Activated T-helper 17 cell treated with anti-CD3 and anti-CD28 coated beads, Interleukin-2, amount 50 U/mL, for 72 hours (primary cell): ENCODE data around the gene DIABLO. TPM values are rescaled to one million over a fixed set of nuclear protein-coding genes. Genes with fewer than 3 reads are reported as not detected.
A peak's percentile ranks its signal among the peaks of the same experiment; 100 is the strongest.
"Not testable (repeated sequence)": the region's sequence is repeated elsewhere in the genome, so short reads cannot be mapped to it uniquely, and the experiment has no call there.

Experiments
- ATAC-seq: fragments of 150-1000 bp; cut with Tn5 transposase; replicated peaks from 2 replicates; pipeline ENCODE4 v1.10.0; 2021; ENCODE audit warnings: mild to moderate bottlenecking, moderate library complexity
- H3K27ac Mint-ChIP-seq: one replicate; pipeline ENCODE4 v1.8.0; 2022; ENCODE audit warnings: mixed read lengths
- H3K27me3 Mint-ChIP-seq: one replicate; pipeline ENCODE4 v1.8.0; 2022; ENCODE audit warnings: mixed read lengths
- H3K36me3 Mint-ChIP-seq: one replicate; pipeline ENCODE4 v1.8.0; 2022; ENCODE audit warnings: low read depth, mild to moderate bottlenecking, mixed read lengths
- H3K4me1 Mint-ChIP-seq: one replicate; pipeline ENCODE4 v1.8.0; 2022; ENCODE audit warnings: mixed read lengths
- H3K4me3 Mint-ChIP-seq: one replicate; pipeline ENCODE4 v1.8.0; 2022; ENCODE audit warnings: mild to moderate bottlenecking, mixed read lengths
- H3K9me3 Mint-ChIP-seq: one replicate; pipeline ENCODE4 v1.8.0; 2022; ENCODE audit warnings: mixed read lengths
- total RNA-seq, 2 donors: library from RNA; stranded (reverse); gene quantifications; one replicate each; pipeline ENCODE4 v1.2.3, GENCODE V29; 2022

DIABLO gene
- total RNA-seq, 2 donors from 2014 or later, result 44.0 to 50.5 TPM

GRCh38 chr12:122204167-122205052, 21.4 kb downstream of the DIABLO start:
- H3K27ac Mint-ChIP-seq, result peak overlapping the region; percentile 34
- peaks cover 6% of the 10 kb centered on the region for H3K4me1 Mint-ChIP-seq
- ATAC-seq, result peak; percentile 19
- H3K27me3 Mint-ChIP-seq, result peaks cover 5% of the 10 kb centered on the region
- no peaks in the 10 kb centered on the region for H3K9me3 Mint-ChIP-seq
- H3K36me3 Mint-ChIP-seq, result peaks cover 31% of the 10 kb centered on the region
- peak overlapping the region; percentile 63 for H3K4me3 Mint-ChIP-seq

- H3K27ac Mint-ChIP-seq, result no peak within 1 kb of the TSS
- H3K36me3 Mint-ChIP-seq, result peaks cover 23% of the 10 kb centered on the region
- peak within 1 kb of the TSS; percentile 79 for H3K4me3 Mint-ChIP-seq
- peak; percentile 81 for ATAC-seq
- peaks cover 6% of the 10 kb centered on the region for H3K4me1 Mint-ChIP-seq
- H3K9me3 Mint-ChIP-seq, result no peaks in the 10 kb centered on the region
- peaks cover 5% of the 10 kb centered on the region for H3K27me3 Mint-ChIP-seq
Measured at GRCh38 chr12:122203301-122204166, 22.3 kb downstream of the DIABLO start, which contains the start of gene B3GNT4. Gene B3GNT4 (plus strand): TSS chr12:122203709. CDS start chr12:122204619, 910 bp downstream.

- ATAC-seq, H3K27ac Mint-ChIP-seq, H3K9me3 Mint-ChIP-seq, H3K27me3 Mint-ChIP-seq, H3K4me1 Mint-ChIP-seq: not testable (repeated sequence)
- Mint-ChIP-seq H3K4me3 (peak overlapping the region; percentile 79), H3K36me3 (peaks cover 15% of the 10 kb centered on the region)
Measured at GRCh38 chr12:122202811-122203210, 23.0 kb downstream of the DIABLO start.

- H3K36me3 Mint-ChIP-seq, result peaks cover 13% of the 10 kb centered on the region
- no peak for ATAC-seq
- H3K4me1 Mint-ChIP-seq, result peaks cover 6% of the 10 kb centered on the region
- H3K27ac Mint-ChIP-seq, result no peak overlapping the region
- H3K4me3 Mint-ChIP-seq, result peak overlapping the region; percentile 79
- H3K27me3 Mint-ChIP-seq, result peaks cover 13% of the 10 kb centered on the region
- H3K9me3 Mint-ChIP-seq, result no peaks in the 10 kb centered on the region
Measured at GRCh38 chr12:122202017-122202416, 23.8 kb downstream of the DIABLO start.

- Mint-ChIP-seq H3K27ac (no peak overlapping the region), H3K27me3 (peaks cover 13% of the 10 kb centered on the region), H3K4me3 (no peak overlapping the region), H3K36me3 (peaks cover 13% of the 10 kb centered on the region), H3K4me1 (peaks cover 6% of the 10 kb centered on the region), H3K9me3 (no peaks in the 10 kb centered on the region)
- no peak for ATAC-seq
Measured at GRCh38 chr12:122201381-122201780, 24.5 kb downstream of the DIABLO start.

GRCh38 chr12:122200541-122201175, 25.2 kb downstream of the DIABLO start:
- no peak for ATAC-seq
- peaks cover 3% of the 10 kb centered on the region for H3K9me3 Mint-ChIP-seq
- H3K4me1 Mint-ChIP-seq, result peaks cover 6% of the 10 kb centered on the region
- peaks cover 13% of the 10 kb centered on the region for H3K36me3 Mint-ChIP-seq
- no peak overlapping the region for H3K27ac Mint-ChIP-seq
- H3K27me3 Mint-ChIP-seq, result peaks cover 13% of the 10 kb centered on the region
- H3K4me3 Mint-ChIP-seq, result no peak overlapping the region

GRCh38 chr12:122199484-122200355, 26.1 kb downstream of the DIABLO start:
- Mint-ChIP-seq H3K4me3 (no peak overlapping the region), H3K9me3 (peaks cover 3% of the 10 kb centered on the region), H3K4me1 (peaks cover under 1% of the 10 kb centered on the region), H3K27me3 (peaks cover 8% of the 10 kb centered on the region), H3K27ac (no peak overlapping the region), H3K36me3 (peaks cover 8% of the 10 kb centered on the region)
- no peak for ATAC-seq

- H3K27ac Mint-ChIP-seq, result peak overlapping the region; percentile 76
- H3K27me3 Mint-ChIP-seq, result peaks cover 8% of the 10 kb centered on the region
- peaks cover 5% of the 10 kb centered on the region for H3K36me3 Mint-ChIP-seq
- H3K4me1 Mint-ChIP-seq, result no peaks in the 10 kb centered on the region
- H3K9me3 Mint-ChIP-seq, result peaks cover 3% of the 10 kb centered on the region
- peak; percentile 78 for ATAC-seq
- peak overlapping the region; percentile 18 for H3K4me3 Mint-ChIP-seq
Measured at GRCh38 chr12:122197612-122197966, 28.3 kb downstream of the DIABLO start.

GRCh38 chr12:122195405-122195804, 30.4 kb downstream of the DIABLO start:
- Mint-ChIP-seq H3K36me3 (peaks cover 5% of the 10 kb centered on the region), H3K27ac (no peak overlapping the region), H3K4me3 (no peak overlapping the region), H3K27me3 (peaks cover 12% of the 10 kb centered on the region), H3K4me1 (no peaks in the 10 kb centered on the region), H3K9me3 (peaks cover 3% of the 10 kb centered on the region)
- no peak for ATAC-seq

- no peak for ATAC-seq
- peaks cover 12% of the 10 kb centered on the region for H3K27me3 Mint-ChIP-seq
- peaks cover 3% of the 10 kb centered on the region for H3K9me3 Mint-ChIP-seq
- H3K4me3 Mint-ChIP-seq, result no peak overlapping the region
- no peaks in the 10 kb centered on the region for H3K4me1 Mint-ChIP-seq
- H3K36me3 Mint-ChIP-seq, result peaks cover 5% of the 10 kb centered on the region
- no peak overlapping the region for H3K27ac Mint-ChIP-seq
Measured at GRCh38 chr12:122194804-122195203, 31.0 kb downstream of the DIABLO start.

- no peak for ATAC-seq
- peaks cover 5% of the 10 kb centered on the region for H3K27me3 Mint-ChIP-seq
- H3K4me1 Mint-ChIP-seq, result no peaks in the 10 kb centered on the region
Measured at GRCh38 chr12:122192441-122192840, 33.4 kb downstream of the DIABLO start.

GRCh38 chr12:122190842-122191668, 34.8 kb downstream of the DIABLO start:
- no peaks in the 10 kb centered on the region for H3K36me3 Mint-ChIP-seq
- peaks cover 4% of the 10 kb centered on the region for H3K27me3 Mint-ChIP-seq
- H3K4me3 Mint-ChIP-seq, result no peak overlapping the region
- no peaks in the 10 kb centered on the region for H3K4me1 Mint-ChIP-seq
- no peak overlapping the region for H3K27ac Mint-ChIP-seq
- peaks cover 3% of the 10 kb centered on the region for H3K9me3 Mint-ChIP-seq
- ATAC-seq, result peak; percentile 78

More at GRCh38 chr12:122192441-122192840, 33.4 kb downstream of the DIABLO start:
- Mint-ChIP-seq H3K27ac (no peak overlapping the region), H3K9me3 (peaks cover 3% of the 10 kb centered on the region), H3K36me3 (peaks cover 3% of the 10 kb centered on the region), H3K4me3 (no peak overlapping the region)
